Activated naive CD4-positive, alpha-beta T cell treated with anti-CD3 and anti-CD28 coated beads, Interleukin-2, amount 50 U/mL, for 16 hours (primary cell): ENCODE data around the gene F3.

Experiments
- DNase-seq: peaks from one replicate; pipeline ENCODE4 v3.0.0-alpha.2; 2020

Gene F3

GRCh38 chr1:94526152-94526980 is 15.2 kb downstream of the F3 start:
- no peak for DNase-seq

- DNase-seq = no peak
Measured at GRCh38 chr1:94524531-94524930, 17.0 kb downstream of the F3 start.

GRCh38 chr1:94522304-94522703 is 19.3 kb downstream of the F3 start:
- no peak for DNase-seq

GRCh38 chr1:94519351-94519750 is 22.2 kb downstream of the F3 start:
- no peak for DNase-seq

DNA sequence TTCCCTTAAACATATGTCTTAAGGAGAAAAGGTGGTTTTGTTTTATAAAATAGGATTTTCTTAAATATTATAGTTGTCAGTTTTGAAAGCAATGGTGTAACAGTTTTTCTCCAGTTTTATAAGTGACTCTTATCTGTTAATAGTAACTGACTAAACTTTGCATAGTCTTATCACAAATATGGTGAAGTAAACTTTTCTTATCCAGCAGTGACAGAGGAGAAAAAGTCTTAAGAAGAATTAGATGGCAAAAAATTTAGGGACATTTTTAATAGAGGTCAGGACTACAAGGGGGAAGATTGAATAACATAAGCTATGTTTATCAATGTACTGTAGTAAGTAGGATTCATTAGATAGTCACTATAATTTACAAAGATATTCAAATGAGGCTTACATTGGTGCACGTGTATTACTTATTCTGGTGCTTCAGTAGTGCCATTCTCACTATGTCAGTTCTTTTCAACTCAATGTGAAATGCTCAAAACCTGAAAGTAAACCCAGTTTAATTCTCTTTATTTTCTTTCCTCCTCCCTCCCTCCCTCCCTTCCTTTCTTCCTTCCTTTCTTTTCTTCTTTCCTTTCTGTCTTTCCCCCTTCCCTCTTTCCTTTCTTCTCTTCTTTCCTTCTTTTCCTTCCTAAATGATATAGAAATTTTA is 26.1 kb downstream of the F3 start:
- no peak for DNase-seq

- no peak for DNase-seq
Measured at GRCh38 chr1:94514095-94514727, 27.3 kb downstream of the F3 start.

- DNase-seq = no peak
Measured at GRCh38 chr1:94512816-94513215, 28.7 kb downstream of the F3 start.

GRCh38 chr1:94504601-94505000 is 37.0 kb downstream of the F3 start:
- no peak for DNase-seq

DNA sequence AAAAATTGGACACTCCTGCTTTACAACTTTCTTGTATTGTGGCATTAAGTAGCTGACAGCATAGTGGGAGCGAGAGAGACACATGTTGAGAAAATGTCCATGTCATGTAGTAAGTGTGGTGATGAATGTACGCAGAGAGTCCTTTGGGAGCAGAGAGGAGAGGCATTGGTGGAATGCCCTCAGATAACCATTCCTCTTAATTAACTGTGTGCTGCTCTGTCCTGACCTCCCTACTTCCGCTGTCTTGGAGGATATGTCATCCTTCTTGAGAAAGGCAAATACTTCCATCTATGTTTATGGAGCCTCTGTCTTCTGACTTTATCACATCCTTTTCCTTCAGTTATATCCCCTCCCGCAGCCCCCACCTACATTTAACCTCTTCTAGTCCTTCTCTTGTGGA is 38.4 kb downstream of the F3 start:
- DNase-seq = no peak

GRCh38 chr1:94501935-94502334 is 39.6 kb downstream of the F3 start:
- DNase-seq = no peak

DNA sequence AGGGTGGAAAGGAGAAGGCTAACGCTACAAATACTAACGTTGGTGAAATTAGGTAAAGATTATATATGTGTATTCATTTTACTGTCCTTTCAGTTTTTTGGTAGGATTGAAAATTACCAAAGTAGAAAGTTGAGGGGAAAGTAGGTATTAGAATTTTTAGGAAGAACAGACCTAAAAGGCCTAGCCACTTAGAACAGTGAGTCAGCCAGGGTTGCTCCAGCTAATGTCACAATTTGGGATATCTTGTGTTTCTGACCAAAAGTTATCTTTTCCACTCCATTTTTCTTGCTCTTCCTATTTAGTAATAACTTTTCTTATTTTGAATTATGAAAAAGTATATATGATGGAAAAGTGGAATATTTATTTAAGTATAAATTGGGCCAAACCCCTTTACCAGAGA is 40.1 kb downstream of the F3 start:
- no peak for DNase-seq

DNA sequence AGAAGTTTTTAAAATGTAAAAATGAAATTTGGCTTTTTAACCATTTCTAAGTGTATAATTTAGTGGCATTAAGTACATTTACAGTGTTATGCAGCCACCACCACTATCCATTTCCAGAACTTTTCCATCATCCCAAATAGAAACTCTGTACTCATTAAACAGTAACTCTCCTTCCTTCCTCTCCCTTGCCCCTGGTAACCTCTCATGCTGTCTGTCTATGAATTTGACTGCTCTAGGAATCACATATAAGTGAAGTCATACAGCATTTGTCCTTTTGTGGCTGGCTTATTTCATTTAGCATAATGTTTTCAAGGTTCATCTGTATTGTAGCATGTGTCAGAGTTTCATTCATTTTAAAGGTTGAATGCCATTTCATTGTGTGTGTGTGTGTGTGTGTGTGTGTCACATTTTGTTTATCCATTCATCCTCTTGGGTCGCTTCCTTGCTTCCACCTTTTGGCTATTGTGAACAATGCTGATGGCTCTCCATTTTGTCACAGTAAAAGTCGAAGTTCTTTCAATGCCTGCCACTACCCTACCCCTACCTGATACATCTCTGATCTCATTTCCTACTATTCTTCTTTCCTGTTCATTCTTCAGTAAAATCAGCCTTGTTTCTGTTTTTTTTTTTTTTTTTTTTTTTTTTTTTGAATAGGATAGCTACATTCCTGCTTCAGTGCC is 45.3 kb downstream of the F3 start:
- no peak for DNase-seq

DNA sequence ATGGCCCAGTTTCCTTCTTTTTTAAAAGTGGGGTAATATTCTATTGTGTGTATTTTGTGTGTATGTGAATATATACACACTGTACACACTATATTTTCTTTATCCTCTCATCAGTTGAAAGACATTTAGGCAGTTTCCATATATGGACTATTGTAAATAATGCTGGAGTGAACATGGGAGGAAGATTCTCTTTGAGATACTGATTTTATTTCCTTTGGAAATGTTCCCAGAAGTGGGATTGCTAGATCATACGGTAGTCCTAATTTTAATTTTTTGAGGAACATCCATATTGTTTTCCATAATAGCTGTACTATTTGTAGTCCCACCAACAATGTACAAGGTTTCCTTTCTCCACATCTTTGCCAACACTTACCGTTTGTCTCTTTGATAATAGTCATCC is 51.0 kb downstream of the F3 start:
- DNase-seq = no peak

DNA sequence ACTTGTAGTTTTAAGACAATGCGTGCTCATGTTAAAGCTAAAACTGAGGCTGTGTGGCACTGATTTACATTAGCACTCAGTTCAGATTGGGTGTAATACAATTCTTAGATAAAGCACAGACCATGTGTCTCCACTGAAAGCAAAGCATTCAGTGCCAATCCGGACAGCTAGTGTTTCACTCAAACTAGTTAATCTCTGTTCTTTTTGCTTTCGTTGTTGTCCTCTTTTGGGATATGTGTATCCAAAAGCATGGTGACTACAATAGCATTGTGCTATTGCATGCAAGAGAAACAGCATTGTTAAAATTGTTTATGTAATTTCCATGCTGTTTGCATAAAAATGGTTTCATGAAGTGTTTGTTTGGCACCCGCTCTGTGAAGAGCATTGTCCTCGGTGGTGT is 54.6 kb downstream of the F3 start:
- DNase-seq = no peak

GRCh38 chr1:94481473-94481933 is 60.1 kb downstream of the F3 start:
- DNase-seq = peak; percentile 11

- no peak for DNase-seq
Measured at GRCh38 chr1:94479682-94480081, 61.9 kb downstream of the F3 start.
